Measurements from ENCODE around the gene MACROD2. TPM values are rescaled to one million over a fixed set of nuclear protein-coding genes. Genes with fewer than 3 reads are reported as not detected.

The MACROD2 gene
- polyA plus RNA-seq, 1 donor = 3.9 TPM

DNA sequence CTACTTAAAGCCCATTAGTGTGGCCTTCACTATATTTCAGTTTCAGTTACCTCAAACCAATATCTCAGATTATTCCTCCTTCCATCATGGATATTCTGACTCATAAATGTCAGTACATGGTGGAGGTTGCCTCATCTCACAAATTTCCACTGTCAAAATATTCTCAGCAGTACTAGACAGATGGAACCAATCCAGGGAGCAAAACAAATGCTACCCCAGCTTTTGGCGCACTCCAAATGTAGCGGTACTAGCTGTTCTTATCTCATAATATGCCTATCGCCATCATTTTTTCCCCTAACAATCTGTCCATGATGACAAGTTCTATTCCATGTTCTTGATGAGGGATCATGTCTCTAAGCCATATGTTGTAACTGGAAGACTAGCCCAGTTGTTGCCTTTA lies 1551.8 kb downstream of the MACROD2 start:
- no peak for DNase-seq

GRCh38 chr20:15550116-15550870 lies 1555.0 kb downstream of the MACROD2 start:
- DNase-seq = no peak

- DNase-seq = no peak
Observed at GRCh38 chr20:15555913-15556312, 1560.6 kb downstream of the MACROD2 start.

GRCh38 chr20:15556869-15557268 lies 1561.6 kb downstream of the MACROD2 start:
- DNase-seq = no peak

DNA sequence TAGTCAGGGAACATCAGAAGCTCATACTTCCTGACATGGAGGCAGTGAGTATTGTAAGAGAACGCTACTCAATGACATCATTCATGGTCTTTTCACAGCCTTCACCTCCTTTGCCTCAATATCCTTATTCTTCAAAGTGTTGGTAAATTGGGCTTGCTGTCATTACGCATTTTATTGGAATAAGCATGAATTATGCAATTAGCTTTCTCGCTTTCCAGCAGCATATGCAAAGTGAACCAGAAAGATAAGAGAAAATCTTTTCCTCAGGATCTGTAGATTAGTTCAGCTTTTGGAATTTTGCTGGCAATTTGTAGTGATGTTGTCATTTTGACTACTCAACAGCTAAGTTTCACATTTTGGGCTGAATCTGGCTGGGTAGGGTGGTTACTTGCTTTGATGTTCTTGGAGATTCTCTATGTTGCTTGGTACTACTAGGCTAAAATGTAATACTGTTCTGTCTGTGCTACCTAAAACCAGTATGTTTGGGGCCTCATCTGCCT lies 1565.8 kb downstream of the MACROD2 start:
- no peak for DNase-seq

- DNase-seq = no peak
Observed at GRCh38 chr20:15561707-15562404, 1566.5 kb downstream of the MACROD2 start.

- peak; percentile 32 for DNase-seq
Observed at GRCh38 chr20:15563836-15564235, 1568.5 kb downstream of the MACROD2 start.

DNA sequence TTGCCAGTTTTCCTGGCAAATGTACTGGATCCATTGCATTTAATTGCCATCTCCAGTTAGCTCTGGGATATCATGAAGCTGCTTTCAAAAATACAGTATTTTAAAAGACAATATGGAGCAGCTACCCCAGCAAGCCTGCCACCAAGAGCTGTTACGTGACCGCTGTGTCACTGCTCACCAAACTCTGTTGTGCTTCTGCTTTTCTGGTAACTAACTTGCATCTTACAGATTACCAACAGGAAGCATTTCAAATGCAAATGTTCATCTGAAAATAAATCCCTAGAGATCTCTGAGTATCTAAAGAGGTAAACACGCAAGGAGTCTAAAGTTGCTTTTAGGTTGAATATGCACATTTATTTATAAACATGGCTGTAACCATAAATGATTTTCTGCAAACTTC lies 1569.7 kb downstream of the MACROD2 start:
- DNase-seq = no peak

DNA sequence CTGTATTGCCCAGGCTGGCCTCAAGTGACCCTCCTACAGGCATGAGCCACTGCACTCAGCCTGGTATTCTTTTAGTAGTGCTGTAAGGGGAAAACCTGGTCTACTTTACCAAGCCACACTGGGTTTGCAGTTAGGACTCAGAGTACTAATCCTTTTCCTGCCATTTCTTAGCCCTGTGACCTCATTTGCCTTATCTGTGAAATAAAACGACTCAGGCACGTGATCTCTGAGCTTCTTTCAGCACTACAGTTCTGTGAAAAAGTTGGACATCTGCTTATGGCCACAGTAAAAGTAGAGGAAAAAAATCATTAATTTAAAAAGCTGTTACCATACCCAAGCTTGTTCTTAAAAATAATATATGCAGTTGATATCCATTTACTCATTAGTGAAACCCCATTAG lies 1570.5 kb downstream of the MACROD2 start:
- no peak for DNase-seq

DNA sequence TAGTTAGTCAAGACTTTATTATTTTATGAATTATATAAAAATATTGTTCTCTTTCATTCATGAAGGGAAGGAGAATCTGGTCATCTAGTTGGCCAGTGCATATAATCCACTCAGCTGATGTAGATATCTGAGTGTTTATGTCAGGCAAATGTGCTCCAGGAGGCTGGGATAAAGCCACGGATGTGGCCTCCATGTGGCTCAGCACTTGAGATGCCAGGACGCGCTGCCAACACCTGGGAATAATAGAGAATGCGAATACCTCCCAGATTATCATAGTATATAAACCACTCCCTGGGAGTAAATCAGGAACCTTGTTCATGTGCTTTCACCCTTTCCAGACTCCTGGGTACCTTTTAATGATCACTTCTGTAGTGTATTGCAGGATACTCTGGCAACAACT lies 1571.9 kb downstream of the MACROD2 start:
- no peak for DNase-seq

DNA sequence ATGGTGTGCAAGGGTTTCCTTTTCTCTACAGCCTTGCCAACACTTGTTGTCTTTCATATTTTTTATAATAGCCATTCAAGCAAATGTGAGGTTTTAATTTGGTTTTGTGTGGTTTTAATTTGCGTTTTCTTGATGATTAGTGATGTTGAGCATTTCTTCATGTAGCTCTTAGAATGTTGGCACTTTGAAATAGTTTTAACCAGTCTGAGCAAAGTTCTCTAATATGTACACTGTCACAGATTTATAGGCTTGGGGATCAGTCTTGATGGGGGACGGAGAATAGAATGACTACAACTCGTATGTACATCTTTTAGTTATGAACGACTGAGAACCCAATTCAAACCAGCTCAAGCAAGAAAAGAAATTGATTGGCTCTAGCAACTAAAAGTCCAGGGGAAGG lies 1574.8 kb downstream of the MACROD2 start:
- no peak for DNase-seq

DNA sequence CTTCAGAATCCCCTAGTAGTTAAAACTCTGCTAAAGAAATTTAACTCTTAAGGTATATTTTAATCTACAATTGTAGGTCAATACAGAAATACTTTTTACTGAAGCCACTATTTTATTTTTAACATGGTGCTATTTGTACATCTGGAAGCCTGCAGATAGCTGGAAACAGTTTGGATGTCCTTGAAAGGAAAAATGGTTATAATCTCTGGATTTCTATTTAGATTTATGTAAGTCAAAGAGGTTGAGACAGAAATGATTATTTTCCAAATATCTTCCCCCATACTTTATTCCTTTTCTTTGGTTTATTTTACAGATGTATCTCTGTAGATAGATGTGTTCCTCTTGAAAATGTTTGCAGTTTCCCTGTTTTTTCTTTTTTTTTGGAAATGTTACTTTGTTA lies 1575.7 kb downstream of the MACROD2 start:
- DNase-seq = no peak

DNA sequence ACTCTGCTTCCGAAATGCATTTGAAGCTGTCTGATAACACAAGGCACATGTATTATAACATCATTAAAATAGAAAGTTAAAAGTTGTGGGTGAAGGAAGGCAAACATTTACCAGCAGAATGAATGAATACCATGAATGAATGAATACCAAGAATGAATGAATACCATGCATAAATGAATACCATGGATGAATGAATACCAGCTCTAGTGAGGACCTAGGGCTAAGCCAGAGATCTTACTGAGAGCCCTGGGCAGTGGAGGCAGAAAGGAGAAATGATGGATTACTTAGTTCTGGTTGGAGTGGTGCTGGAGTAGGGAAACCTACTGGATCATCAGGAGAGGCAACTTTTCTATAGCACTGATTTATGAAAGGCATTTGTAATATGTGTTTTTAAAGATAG lies 1579.9 kb downstream of the MACROD2 start:
- DNase-seq = no peak

DNA sequence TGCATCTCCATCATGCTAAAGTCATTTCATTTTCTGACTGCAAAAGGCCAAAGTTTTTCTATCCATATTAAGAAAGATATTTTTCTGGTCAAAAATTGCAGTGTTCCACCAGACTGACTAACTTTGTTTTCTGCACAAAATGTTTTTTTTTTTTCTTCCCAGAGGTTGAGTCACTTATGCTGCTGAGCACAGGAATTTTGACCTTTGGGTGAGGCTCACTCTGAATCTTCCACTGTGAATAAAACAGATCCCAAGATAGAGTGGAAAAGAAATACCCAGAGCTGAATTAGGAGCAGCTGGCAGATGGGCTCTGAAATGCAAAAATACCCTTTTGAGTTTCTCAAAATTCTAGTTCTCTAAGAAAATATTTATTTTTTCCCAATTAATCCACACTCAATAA lies 1581.1 kb downstream of the MACROD2 start:
- no peak for DNase-seq

- DNase-seq = no peak
Observed at GRCh38 chr20:15578113-15578512, 1582.8 kb downstream of the MACROD2 start.

DNA sequence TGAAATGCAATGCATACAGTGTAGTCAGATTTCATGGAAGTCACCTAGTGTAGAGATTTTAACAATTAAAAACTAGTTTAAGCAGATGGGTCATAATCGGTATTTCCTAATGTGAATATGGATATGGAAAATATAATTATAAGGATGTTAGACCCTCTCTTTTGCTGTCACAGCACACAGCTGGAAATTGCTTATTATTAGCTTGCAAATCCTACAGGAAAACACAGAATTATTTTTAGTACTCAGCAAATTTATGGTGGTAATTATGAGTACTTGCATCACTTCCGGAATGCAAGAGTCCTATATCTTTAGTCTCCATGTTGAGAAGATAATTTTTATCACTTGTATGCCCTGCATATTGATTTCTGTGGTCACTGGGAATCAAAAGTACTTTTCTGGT lies 1584.4 kb downstream of the MACROD2 start:
- DNase-seq = no peak

GRCh38 chr20:15582146-15582760 lies 1586.9 kb downstream of the MACROD2 start:
- DNase-seq = no peak

- no peak for DNase-seq
Observed at GRCh38 chr20:15584507-15584906, 1589.2 kb downstream of the MACROD2 start.

GRCh38 chr20:15593081-15593480 lies 1597.8 kb downstream of the MACROD2 start:
- no peak for DNase-seq

DNA sequence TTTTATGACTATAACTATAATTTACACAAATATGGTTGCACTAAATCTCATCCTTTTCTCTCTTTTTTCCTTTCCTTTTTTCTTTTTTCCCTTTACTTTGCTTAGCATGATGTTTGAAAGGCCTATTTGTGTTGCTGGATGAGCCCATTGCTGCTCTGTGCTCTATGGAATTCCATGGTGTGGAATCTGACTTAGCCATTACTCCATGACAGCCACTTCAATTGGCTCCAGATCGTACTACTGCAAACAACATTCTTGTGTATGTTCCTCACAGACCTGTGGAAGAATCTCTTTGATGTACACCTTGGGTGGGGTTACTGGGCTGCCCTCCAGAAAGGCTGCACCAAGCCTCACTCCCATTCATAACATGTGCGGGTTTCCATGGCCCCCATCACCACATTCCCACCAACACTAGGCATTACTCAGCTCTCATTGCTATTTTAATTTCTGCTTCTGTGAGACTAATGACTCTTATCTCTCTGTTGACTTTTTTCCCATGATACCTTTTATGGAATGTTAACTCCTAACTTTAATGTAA lies 1598.9 kb downstream of the MACROD2 start:
- no peak for DNase-seq

- no peak for DNase-seq
Observed at GRCh38 chr20:15596220-15596890, 1601.0 kb downstream of the MACROD2 start.

DNA sequence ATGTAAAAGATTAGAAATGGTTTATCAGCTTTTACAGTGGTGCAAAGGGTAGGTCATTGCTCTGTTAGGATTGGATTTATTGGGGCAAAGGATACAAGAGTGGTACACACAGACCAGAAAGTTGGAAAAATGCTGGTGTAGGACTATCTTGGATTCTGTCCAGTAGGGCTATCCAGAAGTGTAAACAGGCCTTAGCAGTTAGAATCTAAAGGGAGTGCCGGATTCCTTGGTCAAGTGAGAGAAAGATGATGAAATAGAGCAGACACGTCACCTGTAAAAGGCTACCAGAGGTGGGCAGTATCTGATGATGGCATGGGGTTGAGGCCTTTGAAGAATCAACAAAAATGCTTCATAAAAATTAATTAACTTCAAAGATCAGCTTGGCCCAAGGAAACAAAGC lies 1602.0 kb downstream of the MACROD2 start:
- DNase-seq = no peak

GRCh38 chr20:15599961-15600360 lies 1604.6 kb downstream of the MACROD2 start:
- DNase-seq = no peak
